Occipital lobe (tissue), 2 donors: Measurements from ENCODE around the gene GOLPH3L. TPM values are rescaled to one million over a fixed set of nuclear protein-coding genes. Genes with fewer than 3 reads are reported as not detected.
"Not testable (repeated sequence)": the region's sequence is repeated elsewhere in the genome, so short reads cannot be mapped to it uniquely, and the experiment has no call there.

ENCODE experiments used
- DNase-seq: peaks from one replicate; lab custom pipeline; 2025; lab: John Stamatoyannopoulos, UW
- total RNA-seq: library from RNA; depleted of rRNA; stranded (reverse); fragments of >200 nt; gene quantifications from one replicate; pipeline ENCODE4 v1.2.3, GENCODE V29; 2014

The GOLPH3L gene
- total RNA-seq: 5.8 TPM

DNA sequence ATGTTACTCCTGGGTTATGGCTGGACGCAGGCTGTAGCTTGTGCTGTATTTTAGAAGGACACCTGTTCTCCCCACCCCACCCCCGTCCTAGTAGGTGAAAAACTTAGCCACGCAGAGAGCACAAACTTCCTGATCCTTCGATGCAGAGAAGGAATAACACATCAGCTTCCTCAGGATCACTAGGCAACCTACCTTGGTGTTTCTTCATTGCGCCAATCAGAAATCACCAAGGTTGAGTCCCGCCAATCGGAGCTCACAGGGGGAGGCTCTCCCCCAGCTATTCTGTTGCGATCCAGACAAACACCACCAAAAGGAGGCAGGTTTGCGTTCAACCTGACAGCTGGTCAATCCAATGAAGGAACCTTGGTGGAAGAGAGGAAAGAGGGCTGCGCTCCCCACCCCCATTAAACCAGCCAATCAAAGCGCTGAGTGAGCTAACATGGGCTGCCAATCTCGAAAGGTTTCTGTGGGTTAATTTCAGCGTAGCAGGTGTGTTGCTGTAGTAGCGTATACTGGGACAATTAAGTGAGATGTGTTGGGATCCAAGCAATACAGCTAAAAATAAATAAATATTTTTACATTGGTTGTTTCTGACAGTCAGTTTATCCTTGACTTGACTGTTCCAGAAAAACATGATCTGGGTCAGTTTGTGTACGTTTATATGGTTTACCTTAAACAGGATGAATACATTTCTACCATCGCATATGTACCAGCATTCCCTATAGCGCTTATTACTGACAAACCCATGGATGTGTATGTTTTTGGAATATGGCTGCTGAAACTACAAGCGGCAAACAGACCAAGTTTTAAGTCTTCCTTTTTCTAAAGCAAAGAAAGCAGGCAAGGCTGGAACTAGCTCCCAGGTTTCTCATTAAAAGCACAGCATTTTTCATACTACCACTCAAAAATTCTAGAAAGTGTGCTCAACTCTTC is at the start of gene GOLPH3L:
TSS of gene GOLPH3L (minus strand) at position 160 of the 933 bp plus-strand sequence. CDS start 2,316 bp downstream, outside the sequence.
- peak; percentile 98 for DNase-seq

DNA sequence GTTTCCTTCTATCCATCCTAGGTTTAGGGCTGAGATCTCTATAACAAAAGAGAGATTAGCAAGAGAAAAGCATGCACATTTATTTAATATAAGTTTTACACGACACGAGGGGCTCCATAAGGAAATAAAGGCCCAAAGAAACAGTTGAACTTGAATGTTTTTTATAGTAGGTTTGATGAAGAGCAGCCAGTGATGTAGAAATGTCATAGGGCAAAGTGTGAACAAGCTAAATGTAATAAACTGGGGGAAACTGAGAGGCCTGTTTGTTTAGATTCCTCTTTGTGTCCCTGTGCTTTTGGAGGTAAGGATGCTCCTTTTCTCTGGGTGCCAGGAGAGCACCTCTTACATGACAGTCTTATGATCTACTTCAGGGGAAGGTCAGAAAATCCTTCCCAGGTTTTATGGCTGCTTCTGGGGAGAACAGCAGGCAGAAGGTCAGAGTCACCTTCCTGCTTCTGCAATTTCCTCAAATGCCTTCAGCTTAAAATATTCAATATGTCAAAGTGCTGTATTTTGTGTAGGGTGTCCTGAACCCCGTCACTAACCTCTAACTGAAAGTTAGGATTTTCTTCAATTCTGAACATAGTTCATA is 33.3 kb upstream of the GOLPH3L start:
- no peak for DNase-seq

DNA sequence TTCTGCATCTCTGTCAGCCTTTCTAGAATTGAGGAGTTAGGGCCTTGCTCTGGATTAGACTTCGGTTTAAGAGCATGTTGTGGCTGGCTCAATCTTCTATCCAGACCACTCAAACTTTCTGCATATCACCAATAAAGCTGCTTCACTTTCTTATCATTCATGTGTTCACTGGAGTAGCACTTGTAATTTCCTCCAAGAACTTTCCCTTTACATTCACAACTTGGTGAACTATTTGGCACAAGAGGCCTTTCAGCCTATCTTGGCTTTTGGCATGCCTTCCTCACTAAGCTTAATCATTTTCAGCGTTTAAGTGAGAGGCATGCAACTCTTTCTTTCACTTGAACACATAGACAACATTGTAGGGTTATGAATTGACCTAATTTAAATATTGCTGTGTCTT is 27.4 kb upstream of the GOLPH3L start:
- no peak for DNase-seq

DNA sequence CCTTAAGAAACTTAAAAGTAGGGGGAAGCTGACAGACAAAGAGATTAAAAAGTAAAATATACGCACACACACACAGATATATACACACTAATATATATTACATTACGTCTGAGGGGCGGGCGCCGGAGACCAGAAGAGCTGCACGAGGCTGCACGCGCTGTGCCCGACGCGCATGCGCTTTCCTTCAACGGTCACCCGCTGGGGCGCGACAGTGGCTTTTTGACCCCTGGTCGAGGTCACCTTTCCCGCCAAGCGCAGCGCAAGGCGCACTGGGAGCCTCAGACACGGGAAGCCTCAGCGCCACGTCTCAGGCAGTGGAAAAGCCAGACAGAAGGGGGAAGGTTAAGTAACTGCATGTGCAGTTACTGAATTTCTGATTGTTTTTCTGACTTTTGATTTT is 23.7 kb upstream of the GOLPH3L start, which contains the start of gene HORMAD1:
TSS of gene HORMAD1 (minus strand) at position 193 of the 400 bp plus-strand sequence. CDS start 1,390 bp downstream, outside the sequence.
- no peak for DNase-seq

DNA sequence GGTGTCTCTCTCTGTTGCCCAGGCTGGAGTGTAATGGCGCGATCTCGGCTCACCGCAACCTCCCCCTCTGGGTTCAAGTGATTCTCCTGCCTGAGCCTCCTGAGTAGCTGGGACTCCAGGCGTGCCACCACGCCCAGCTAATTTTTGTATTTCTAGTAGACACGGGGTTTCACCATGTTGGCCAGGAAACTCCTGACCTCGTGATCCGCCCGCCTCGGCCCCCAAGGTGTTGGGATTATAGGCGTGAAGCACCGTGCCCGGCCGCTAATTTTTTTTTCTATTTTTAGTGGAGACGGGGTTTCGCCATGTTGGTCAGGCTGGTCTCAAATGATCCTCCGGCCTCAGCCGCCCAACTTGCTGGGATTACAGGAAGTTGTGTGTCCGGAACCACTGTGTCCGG is 23.1 kb upstream of the GOLPH3L start:
- no peak for DNase-seq

DNA sequence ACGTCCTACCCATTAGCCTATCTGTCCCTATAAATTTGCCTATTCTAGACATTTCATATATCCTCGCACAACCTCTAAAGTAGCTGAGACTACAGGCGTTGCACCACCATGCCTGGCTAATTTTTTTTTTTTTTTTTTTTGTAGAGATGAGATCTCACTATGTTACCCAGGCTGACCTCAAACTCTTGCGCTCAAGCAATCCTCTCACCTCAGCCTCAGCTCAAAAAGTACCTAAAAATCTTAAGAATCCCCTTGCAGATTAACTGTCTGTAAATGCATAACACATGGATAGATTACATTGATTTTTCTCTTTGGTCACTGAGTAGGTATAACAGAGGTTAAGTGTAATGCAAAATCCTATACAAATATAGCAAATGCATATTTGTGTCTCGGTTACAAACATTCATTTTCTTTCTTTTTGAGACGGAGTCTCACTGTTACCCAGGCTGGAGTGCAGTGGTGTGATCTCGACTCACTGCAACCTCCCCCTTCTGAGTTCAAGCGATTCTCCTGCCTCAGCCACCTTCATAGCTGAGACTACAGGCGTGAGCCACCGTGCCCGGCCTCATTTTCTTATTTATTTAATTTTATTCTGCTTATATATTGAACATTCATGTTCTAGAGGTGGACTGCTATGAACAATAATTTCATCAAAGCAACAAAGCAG is 21.4 kb upstream of the GOLPH3L start:
- DNase-seq: no peak

DNA sequence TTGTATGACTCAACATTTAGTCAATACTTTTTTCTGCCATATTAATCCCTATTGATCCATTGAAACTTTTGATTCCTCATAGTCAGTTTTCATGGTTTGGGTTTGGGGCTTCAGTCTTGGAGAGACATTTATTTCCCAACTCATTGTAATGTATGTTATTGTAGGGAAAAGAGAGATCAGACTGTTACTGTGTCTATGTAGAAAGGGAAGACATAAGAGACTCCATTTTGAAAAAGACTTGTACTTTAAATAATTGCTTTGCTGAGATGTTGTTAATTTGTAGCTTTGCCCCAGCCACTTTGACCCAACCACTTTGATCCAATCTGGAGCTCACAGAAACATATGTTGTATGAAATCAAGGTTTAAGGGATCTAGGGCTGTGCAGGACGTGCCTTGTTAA is 12.1 kb upstream of the GOLPH3L start:
- not testable (repeated sequence) for DNase-seq

DNA sequence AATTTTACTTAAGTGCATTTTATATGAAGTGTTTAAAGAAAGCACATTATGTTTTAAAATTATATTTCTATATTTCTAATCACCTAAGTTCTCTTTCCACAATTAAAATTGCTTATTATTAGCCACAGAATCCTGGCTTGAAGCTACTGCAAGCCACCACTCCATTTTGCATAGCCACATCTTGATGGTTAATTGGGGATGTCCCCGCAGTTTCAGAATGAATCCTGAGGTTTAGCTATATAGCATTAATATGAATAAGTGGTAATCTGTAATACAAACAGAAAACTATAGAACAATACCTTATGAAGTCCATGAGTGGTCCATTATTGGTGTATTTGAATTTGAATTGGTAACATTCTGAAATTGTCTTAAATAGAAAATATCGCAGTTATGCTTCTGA is 11.6 kb upstream of the GOLPH3L start:
- no peak for DNase-seq

DNA sequence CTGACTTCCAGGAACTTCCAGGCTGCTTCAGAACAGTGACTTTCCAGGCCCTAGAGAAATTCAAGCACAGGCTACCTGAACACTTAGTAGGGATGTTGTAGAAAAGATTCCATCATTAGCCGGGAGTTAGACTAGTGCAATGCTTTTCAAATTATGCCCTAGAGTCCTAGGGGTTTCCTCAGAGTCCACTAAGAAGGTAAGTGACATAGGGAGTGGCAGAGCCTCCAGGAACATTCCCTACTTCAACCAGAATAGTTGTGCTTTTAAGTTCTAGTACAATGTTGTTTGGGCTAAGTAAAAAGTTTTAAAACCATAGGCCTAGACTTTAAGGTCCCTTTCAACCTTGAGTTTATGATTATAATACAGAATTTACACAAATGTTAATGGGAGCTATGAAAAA is 9.1 kb upstream of the GOLPH3L start:
- no peak for DNase-seq

DNA sequence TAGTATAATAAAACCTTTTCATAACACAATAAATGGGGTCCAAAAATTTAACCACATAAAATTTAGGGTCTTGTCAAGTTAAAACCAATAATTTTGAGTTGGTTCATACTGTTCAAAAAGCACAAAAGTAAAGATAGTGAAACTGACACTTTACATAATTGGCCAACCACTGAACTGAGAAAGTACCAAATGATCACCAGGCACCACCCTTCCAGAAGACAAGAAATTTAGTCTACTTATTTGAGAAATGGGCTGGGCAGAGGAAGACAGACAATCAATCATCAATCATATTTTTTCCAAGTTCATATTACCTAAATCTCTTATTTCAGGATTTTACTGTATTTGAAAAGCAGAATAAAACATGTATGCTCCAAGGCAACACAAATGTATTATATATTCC is 6.5 kb upstream of the GOLPH3L start:
- DNase-seq: no peak

DNA sequence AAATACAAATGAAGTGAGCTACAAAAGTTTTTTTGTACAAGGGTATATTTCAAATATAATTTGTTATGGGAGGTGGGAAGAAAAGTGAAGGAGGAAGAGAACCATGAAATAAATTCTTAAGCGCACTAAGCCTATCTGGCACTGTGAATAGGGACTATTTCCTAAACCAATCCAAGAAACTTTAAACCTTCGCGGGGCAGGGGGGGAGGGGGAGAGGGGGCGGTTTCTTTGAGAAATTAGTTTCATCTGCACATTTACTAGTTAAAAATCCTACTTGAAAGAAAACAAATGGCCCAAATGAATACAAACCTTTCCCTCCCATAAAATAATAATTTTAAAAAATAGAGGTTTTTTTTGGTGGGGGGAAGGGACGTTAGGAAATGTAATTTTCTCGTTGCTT is 364 bp downstream of the GOLPH3L start:
- DNase-seq: no peak

DNA sequence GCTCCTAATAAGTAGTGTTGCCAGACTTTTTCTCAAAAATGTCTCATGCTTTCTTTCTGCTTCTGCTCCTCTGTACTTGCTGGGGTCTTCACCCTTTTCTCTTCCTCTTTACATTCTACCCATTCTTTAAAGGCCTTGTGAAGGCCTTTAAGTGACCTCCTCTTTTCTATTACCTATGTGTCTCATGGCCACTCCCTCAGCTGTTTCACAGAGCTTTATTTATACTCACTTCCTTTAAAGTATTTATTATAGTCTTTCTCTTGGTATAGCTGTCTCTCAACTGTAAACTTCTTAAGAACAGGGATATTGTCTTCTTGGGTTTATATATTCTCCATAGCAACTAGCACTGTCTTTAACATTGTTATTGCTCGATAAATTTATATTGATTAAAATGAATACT is 792 bp downstream of the GOLPH3L start:
- DNase-seq: no peak

DNA sequence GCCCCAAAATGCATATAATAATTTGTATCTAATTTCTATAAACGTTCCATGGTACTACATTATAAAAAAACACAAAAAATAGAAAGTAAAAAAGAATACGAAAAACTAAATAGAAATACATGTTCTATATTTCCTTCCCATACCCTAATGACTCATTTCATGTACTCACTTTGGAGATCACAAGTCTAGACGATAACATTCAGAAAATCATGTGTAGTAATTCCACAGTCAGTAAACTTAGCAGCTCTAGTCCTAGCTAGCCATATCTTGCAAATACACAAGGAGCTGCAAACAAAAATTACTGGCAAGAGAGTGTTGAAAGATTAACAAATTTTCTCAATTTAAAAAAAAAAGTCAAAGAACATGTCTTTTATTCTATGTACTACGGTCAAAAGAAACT is 1.4 kb downstream of the GOLPH3L start:
- no peak for DNase-seq

DNA sequence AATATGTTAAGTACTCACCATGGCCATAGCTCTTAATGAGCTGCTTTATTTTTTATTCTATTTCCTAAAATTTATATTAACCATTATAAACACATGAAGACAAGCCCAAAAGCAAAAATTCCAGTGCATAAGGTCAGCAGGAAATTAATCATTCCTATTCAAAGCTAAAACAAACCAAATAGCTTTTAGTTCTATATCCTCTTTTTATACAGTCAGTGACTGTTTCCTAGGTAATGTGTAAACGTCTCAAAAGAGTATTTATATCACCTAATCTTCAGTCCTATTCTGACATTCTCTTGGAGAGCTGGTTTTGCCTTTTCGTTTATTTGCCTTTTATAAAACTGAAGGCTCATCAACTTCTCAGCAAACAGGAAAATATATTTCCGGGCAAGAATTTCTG is 4.2 kb downstream of the GOLPH3L start:
- no peak for DNase-seq

DNA sequence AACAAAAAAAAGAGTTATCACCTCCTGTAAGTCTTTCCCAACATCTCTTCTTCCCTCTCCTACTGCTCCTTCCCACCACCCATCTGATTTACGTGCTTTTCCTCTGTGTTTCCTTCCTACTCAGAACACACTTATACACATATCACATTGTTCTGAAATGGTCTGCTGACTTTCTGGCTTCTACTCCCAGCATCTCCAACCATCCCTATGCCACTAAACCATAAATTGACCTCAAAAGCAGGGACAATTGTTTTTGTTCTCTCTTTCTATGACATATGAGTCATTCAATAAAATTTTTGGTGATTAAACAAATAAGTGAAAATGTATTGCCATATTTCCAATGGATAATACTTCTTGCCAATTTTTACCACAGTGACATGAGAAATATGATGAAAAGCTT is 8.2 kb downstream of the GOLPH3L start:
- no peak for DNase-seq

DNA sequence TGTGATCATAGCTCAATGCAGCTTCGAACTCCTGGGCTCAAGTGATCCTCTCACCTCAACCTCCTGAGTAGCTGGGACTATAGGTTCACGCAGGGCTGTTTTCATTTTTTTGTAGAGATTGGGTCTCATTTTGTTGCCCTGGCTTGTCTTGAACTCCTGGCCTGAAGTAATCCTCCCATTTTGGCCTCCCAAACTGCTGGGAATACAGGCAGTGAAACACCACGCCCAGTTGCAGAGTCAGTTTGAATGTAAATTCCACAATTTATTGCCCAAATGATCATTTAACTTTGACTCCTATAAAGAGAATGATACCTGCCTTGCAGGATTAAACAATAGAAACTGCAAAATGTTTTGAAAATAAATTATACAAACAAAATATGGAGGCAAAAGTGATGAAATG is 10.7 kb downstream of the GOLPH3L start:
- no peak for DNase-seq

DNA sequence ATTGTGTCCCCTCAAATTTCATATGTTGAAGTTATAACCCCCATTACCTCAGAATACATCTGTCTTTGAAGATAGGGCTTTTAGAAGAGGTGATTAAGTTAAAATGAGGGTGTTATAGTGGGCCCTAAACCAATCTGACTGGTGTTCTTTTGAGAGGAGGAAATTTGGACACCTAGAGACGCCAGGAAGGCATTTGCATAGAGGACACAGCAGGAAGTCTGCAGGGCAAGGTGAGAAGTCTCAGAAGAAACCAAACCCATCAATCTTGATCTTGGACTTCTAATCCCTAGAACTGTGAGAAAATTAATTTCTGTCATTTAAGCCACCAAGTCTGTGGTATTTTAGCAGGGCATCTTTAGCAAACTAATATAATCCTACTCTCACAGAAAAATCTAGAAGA is 13.0 kb downstream of the GOLPH3L start:
- DNase-seq: no peak

DNA sequence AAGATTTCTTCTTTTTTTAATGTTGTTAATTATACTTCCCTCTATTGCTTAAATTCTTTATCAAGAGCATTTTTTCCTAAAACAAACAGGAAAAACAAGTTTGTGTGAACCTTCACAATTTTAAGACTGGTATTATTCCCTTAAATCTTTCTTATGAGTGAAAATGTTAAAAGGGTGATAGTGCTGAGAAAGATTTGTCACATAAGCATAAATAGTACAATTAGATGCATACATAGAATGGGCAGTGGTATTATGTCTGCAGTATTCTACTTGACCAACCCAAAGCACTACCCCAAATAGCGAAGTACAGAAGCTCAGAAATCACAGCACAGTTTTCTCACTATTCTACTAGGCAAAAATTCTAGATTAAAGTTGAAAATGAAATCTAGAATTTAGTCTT is 18.0 kb downstream of the GOLPH3L start:
- DNase-seq: no peak

DNA sequence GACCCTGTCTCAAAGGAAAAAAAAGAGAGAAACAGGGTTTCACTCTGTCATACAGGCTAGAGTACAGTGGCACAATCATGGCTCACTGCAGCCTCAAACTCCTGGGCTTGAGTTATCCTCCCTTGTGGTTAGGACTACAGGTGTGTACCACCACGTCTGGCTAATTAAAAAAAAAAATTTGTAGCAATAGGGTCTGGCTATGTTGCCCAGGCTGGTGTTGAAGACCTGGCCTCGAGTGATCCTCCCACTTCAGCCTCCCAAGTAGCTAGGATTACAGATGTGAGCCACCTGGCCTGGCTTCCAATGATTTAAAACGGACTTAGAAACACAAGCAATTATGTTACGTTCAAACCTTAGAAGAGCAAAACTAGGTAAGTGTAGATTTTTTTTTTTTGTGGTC is 22.1 kb downstream of the GOLPH3L start:
- no peak for DNase-seq

DNA sequence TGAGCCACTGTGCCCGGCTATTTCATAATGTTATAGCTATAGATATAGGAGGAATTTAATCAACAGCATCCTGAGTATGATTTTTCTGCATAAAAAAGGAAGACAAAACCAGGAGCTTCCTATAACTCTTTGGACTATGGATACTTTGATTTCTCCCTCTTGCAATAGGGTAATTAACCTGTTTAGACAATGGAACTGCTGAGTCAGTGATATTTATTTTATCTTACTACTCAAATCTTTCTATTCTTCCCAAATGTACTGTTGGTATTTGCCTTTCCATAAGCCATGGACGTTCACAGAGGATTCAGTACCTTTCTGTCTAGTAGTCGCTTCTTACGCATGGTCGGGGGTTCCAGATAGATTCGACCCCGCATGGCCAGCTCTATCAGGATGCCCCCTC is 33.6 kb downstream of the GOLPH3L start:
- DNase-seq: no peak

DNA sequence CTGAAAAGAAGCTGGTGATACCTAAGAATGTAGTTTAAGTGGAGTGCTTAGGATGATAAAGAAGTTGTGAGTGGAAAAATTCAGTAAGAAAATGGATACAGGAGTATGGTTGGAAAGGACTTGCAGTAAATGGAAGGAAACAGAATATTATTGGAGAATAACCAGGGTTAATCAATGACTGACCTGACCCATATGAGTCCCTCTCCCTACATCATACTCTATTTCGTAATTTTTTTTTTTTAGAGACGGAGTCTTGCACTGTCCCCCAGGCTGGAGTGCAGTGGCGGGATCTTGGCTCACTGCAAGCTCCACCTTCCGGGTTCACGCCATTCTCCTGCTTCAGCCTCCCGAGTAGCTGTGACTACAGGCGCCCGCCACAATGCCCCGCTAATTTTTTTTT is 34.1 kb downstream of the GOLPH3L start:
- no peak for DNase-seq

DNA sequence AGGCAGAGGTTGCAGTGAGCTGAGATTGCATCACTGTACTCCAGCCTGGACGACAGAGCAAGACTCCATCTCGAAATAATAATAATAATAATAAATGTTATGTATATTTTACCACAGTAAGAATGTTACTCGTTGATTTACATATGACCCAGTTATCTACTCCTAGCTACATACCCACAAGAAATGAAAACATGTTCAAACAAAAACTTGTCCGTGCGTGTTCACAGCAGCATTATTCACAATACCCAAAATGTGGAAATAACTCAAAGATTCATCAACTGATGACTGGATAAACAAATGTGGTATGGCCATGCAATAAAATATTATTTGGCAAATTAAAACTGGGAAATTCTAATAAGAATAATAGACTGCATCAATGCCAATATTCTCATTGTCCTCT is 35.8 kb downstream of the GOLPH3L start:
- no peak for DNase-seq
